OCI-LY7 (cell line): ENCODE measurements around the gene FEM1A. TPM values are rescaled to one million over a fixed set of nuclear protein-coding genes. Genes with fewer than 3 reads are reported as not detected.
"Not testable (repeated sequence)": the region's sequence is repeated elsewhere in the genome, so short reads cannot be mapped to it uniquely, and the experiment has no call there.

Experiments used
- BruUV-seq: library from RNA; stranded (reverse); fragments of 400-500 nt; replicated peaks from 2 replicates; lab custom pipeline; 2021; lab: Mats Ljungman, UMichigan
- CTCF ChIA-PET: fragments of 300-600 bp; sonication (Branson Sonifier 250); formaldehyde crosslinking; loops from one replicate; lab custom pipeline; 2022; ENCODE audit warnings: antibody characterized with exemption; ENCODE audit not compliant: unreplicated experiment; lab: Charles Lee
- POLR2A ChIA-PET: fragments of 300-600 bp; sonication (Branson Sonifier 250); formaldehyde crosslinking; loops from one replicate; lab custom pipeline; 2022; ENCODE audit warnings: antibody characterized with exemption; lab: Charles Lee
- DNase-seq: peaks from one replicate; pipeline ENCODE4 v3.0.0-alpha.2; 2015; ENCODE audit warnings: low spot score
- H2AFZ ChIP-seq: fragments of 200-600 bp; sonication (generic), shearing (Covaris generic); 2 replicates; pipeline ENCODE4 v1.6.1; 2014; ENCODE audit warnings: mild to moderate bottlenecking, antibody characterized with exemption, low read length, moderate library complexity
- H3K27ac ChIP-seq: fragments of 200-600 bp; sonication (generic); 2 replicates; pipeline ENCODE4 v1.5.1; 2014; ENCODE audit warnings: mixed run types, low read depth, mild to moderate bottlenecking, moderate library complexity, low read length, inconsistent platforms; ENCODE audit not compliant: poor library complexity, severe bottlenecking
- H3K36me3 ChIP-seq: fragments of 200-600 bp; sonication (generic); 2 replicates; pipeline ENCODE4 v1.6.1; 2014; ENCODE audit warnings: mild to moderate bottlenecking, antibody characterized with exemption, low read length, moderate library complexity, mixed read lengths; ENCODE audit not compliant: insufficient read depth
- H3K4me1 ChIP-seq: fragments of 200-600 bp; sonication (generic); 2 replicates; pipeline ENCODE4 v1.5.1; 2014; ENCODE audit warnings: mild to moderate bottlenecking, low read length; ENCODE audit not compliant: insufficient read depth, poor library complexity, severe bottlenecking
- H3K4me2 ChIP-seq: fragments of 200-600 bp; sonication (generic); 2 replicates; pipeline ENCODE4 v1.6.1; 2014; ENCODE audit warnings: mild to moderate bottlenecking, low read length
- H3K4me3 ChIP-seq: fragments of 200-600 bp; sonication (generic); 2 replicates; pipeline ENCODE4 v1.5.1; 2014; ENCODE audit warnings: mild to moderate bottlenecking, low read depth, low read length; ENCODE audit not compliant: poor library complexity, severe bottlenecking
- H3K79me2 ChIP-seq: fragments of 200-600 bp; sonication (generic); 2 replicates; pipeline ENCODE4 v1.6.1; 2016; ENCODE audit warnings: low read depth, mild to moderate bottlenecking, low read length, moderate library complexity, mixed read lengths; ENCODE audit not compliant: insufficient read depth
- H3K9me2 ChIP-seq: fragments of 200-600 bp; sonication (generic); 2 replicates; pipeline ENCODE4 v1.6.1; 2016; ENCODE audit warnings: mild to moderate bottlenecking, low read length, mixed read lengths; ENCODE audit not compliant: insufficient read depth
- H3K9me3 ChIP-seq: fragments of 200-600 bp; sonication (generic); 2 replicates; pipeline ENCODE4 v1.6.1; 2014; ENCODE audit warnings: mild to moderate bottlenecking, mixed run types, low read length, mixed read lengths
- H4K20me1 ChIP-seq: fragments of 200-600 bp; sonication (generic); 2 replicates; pipeline ENCODE4 v1.6.1; 2014; ENCODE audit warnings: mild to moderate bottlenecking, antibody characterized with exemption, low read length, moderate library complexity, mixed read lengths; ENCODE audit not compliant: insufficient read depth
- EZH2phosphoT487 ChIP-seq: fragments of 200-600 bp; sonication (generic); IDR thresholded peaks from 2 replicates; pipeline ENCODE4 v1.6.1; 2018; ENCODE audit warnings: low read depth, borderline replicate concordance, mild to moderate bottlenecking, mixed run types, antibody characterized with exemption, low read length, moderate library complexity, mixed read lengths
- intact Hi-C: fragments of 100-400 bp; cut with micrococcal nuclease; formaldehyde crosslinking; loops from one replicate; pipeline ENCODE4 v1.10.0; 2022; ENCODE audit not compliant: unreplicated experiment
- total RNA-seq, 2 experiments: library from RNA; depleted of rRNA in 1 of 2; stranded (reverse); fragments of >200 nt in 1 of 2; shearing (Covaris generic) in 1 of 2; gene quantifications; 2 replicates each; pipeline ENCODE4 v1.2.3, GENCODE V29; 2014 to 2022
- TF ChIP-seq, protein P1 (sequence below): fragments of 200-600 bp; sonication (generic); conservative IDR thresholded peaks from 2 replicates; pipeline ENCODE4 v1.5.1; 2014; ENCODE audit warnings: mild to moderate bottlenecking, antibody characterized with exemption, low read length, moderate library complexity, mixed read lengths

FEM1A gene
- total RNA-seq, 2 experiments from 2014 or later: 15.8 to 17.5 TPM

- intact Hi-C loops: no loop called here
- BruUV-seq: no TSS peak
Measured at GRCh38 chr19:4744451-4745174, 46.9 kb upstream of the FEM1A start.

GRCh38 chr19:4745175-4745574 is 46.4 kb upstream of the FEM1A start:
- BruUV-seq: not testable (repeated sequence)

More at GRCh38 chr19:4744451-4745174, 46.9 kb upstream of the FEM1A start:
- H4K20me1 ChIP-seq: no peaks in the 10 kb centered on the region
- CTCF ChIA-PET: interaction anchor here (0.6 kb wide), 1 partner anchor 348 kb away, joined by 3 read pairs; no protein-coding TSS in a partner anchor
- H3K4me3 ChIP-seq: no peak overlapping the region
- H2AFZ ChIP-seq: no peak overlapping the region
- H3K4me1 ChIP-seq: peaks cover 9% of the 10 kb centered on the region
- H3K9me3 ChIP-seq: no peaks in the 10 kb centered on the region
- no peaks in the 10 kb centered on the region for H3K79me2 ChIP-seq
- POLR2A ChIA-PET: no interaction called here
- DNase-seq: no peak
- no peak overlapping the region for H3K4me2 ChIP-seq
- TF ChIP-seq, protein P1, sequence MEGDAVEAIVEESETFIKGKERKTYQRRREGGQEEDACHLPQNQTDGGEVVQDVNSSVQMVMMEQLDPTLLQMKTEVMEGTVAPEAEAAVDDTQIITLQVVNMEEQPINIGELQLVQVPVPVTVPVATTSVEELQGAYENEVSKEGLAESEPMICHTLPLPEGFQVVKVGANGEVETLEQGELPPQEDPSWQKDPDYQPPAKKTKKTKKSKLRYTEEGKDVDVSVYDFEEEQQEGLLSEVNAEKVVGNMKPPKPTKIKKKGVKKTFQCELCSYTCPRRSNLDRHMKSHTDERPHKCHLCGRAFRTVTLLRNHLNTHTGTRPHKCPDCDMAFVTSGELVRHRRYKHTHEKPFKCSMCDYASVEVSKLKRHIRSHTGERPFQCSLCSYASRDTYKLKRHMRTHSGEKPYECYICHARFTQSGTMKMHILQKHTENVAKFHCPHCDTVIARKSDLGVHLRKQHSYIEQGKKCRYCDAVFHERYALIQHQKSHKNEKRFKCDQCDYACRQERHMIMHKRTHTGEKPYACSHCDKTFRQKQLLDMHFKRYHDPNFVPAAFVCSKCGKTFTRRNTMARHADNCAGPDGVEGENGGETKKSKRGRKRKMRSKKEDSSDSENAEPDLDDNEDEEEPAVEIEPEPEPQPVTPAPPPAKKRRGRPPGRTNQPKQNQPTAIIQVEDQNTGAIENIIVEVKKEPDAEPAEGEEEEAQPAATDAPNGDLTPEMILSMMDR: no peak
- TF ChIP-seq EZH2phosphoT487: no peak
- H3K27ac ChIP-seq: no peak overlapping the region
- no peaks in the 10 kb centered on the region for H3K36me3 ChIP-seq
- no peaks in the 10 kb centered on the region for H3K9me2 ChIP-seq

GRCh38 chr19:4745986-4746385 is 45.5 kb upstream of the FEM1A start:
- no peak overlapping the region for H2AFZ ChIP-seq
- TF ChIP-seq, protein P1: no peak
- TF ChIP-seq EZH2phosphoT487: no peak
- intact Hi-C loops: no loop called here
- H3K36me3 ChIP-seq: no peaks in the 10 kb centered on the region
- peaks cover 9% of the 10 kb centered on the region for H3K4me1 ChIP-seq
- H3K4me3 ChIP-seq: no peak overlapping the region
- H3K9me3 ChIP-seq: no peaks in the 10 kb centered on the region
- CTCF ChIA-PET: no interaction called here
- H3K9me2 ChIP-seq: no peaks in the 10 kb centered on the region
- no peak for DNase-seq
- H3K27ac ChIP-seq: no peak overlapping the region
- H3K79me2 ChIP-seq: no peaks in the 10 kb centered on the region
- H3K4me2 ChIP-seq: no peak overlapping the region
- POLR2A ChIA-PET: no interaction called here
- no peaks in the 10 kb centered on the region for H4K20me1 ChIP-seq
- BruUV-seq: no TSS peak

More at GRCh38 chr19:4745175-4745574, 46.4 kb upstream of the FEM1A start:
- H3K9me2 ChIP-seq, H3K4me2 ChIP-seq, H3K36me3 ChIP-seq, H4K20me1 ChIP-seq, POLR2A ChIA-PET, H2AFZ ChIP-seq, intact Hi-C loops, DNase-seq, H3K4me3 ChIP-seq, H3K27ac ChIP-seq, H3K9me3 ChIP-seq, H3K4me1 ChIP-seq, CTCF ChIA-PET, H3K79me2 ChIP-seq: not testable (repeated sequence)
